Epidermal melanocyte (primary cell): ENCODE data around the gene PPP2R3B.
"Not testable (repeated sequence)": the region's sequence is repeated elsewhere in the genome, so short reads cannot be mapped to it uniquely, and the experiment has no call there.

ENCODE experiments used
- DNase-seq: peaks from one replicate; pipeline ENCODE4 v3.0.0; 2011; ENCODE audit warnings: low spot score; ENCODE audit not compliant: insufficient read length

PPP2R3B gene

GRCh38 chrX:353566-354535 is 32.9 kb downstream of the PPP2R3B start:
- no peak for DNase-seq

DNA sequence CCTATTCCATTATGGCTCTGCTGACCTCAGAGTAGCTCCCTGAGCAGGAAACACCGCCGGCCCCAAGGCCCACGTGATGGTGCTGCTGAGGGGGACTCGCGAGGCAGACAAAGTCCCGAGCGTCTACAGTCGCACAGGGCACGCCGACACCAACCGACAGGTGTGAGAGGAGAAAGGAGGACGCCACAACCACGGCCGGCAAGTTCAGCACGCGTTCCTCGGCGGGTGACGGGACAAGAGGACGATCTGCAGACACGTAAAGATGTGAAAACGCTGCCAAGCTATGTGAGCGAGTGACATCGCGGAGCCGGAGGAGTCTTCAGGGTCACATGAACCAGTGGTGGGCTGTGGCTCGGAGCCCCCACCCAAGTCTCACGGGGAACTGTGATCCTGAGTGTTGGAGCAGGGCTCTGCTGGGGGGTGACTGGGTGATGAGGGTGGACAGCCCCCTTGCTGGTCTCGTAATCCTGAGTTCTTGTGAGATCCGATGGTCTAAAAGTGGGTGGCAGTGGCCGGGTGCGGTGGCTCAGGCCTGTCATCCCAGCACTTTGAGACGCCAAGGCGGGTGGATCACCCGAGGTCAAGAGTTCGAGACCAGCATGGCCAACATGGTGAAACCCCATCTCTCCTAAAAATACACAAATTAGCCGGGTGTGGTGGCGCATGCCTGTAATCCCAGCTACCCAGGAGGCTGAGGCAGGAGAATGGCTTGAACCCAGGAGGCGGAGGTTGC is 34.0 kb downstream of the PPP2R3B start:
- no peak for DNase-seq

- DNase-seq: no peak
Measured at GRCh38 chrX:352181-352580, 34.5 kb downstream of the PPP2R3B start.

- no peak for DNase-seq
Measured at GRCh38 chrX:351736-352135, 35.0 kb downstream of the PPP2R3B start.

GRCh38 chrX:351324-351641 is 35.4 kb downstream of the PPP2R3B start:
- not testable (repeated sequence) for DNase-seq

DNA sequence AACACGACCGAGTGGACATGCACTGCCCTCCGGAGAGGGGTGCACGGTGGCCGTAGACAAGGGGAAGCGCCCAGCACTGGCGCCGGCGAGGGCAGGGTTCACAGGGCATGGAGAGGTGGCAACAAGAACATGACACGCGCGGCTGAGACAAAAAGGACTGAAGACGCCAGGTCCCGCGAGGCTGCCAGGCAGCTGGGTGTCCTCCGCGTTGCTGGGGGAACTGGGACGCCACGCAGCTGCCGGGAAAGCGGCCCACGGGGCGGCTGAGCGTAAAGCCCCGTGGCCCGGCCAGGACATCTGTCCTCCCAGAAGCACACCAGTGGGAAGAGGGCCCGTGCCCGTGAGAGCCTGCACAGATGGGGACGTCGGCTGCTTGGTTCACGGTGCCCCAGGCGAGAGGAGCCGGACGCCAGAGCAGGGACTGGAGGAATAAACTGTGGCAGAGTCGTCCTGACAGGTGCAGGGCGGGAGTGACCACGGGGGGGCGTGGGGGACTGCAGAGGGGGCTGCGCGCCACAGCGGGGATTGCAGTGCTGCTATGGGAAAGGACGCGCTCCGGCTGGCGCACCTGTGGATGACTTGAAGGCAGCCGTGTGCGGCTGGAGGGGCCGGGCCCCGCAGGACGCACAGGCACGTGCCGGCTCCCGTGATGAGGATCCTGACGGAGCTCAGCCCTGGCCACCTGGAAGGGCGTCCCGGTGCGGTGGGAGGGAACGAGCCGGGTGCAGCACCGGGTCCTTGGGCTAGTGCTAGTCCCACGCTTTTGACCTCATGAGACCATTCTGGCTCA is 36.0 kb downstream of the PPP2R3B start:
- no peak for DNase-seq

DNA sequence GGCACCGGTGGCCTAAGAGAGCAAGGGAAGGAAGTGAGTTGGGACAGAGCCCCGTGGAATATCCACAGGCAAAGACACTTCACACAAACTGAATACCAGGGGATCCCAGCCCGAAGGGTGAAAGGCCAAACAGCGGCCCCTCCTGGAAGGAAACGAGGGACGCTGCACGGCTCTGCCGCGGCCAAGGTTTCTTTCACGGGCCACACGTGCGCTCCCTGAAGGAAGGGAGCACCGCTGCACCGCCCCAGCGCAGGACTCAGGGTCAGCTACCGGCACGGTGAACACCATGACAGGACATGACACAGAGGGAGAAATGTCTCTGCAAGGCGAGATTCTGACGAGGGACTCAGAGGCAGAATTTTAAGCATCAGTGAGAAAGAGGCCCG is 36.6 kb downstream of the PPP2R3B start:
- DNase-seq: no peak

DNA sequence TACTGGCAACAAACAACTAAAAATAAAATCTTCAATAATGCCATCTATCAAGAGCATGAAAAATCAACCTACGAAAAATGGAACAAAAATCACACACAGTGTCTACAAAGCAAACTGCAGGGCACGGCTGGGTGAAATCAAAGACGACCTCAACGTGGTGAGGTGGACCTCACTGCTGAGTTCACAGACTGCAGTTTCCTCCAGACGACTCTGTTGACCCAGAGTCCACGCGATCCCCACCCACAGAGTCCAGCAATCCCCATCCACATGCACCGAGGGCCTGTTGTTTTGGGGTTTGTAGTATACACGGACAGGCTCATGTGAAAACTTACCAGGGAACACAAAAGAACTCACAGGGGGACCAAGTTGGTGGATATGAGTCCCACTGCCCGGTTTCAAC is 37.0 kb downstream of the PPP2R3B start:
- no peak for DNase-seq

GRCh38 chrX:349196-349595 is 37.5 kb downstream of the PPP2R3B start:
- DNase-seq: no peak

DNA sequence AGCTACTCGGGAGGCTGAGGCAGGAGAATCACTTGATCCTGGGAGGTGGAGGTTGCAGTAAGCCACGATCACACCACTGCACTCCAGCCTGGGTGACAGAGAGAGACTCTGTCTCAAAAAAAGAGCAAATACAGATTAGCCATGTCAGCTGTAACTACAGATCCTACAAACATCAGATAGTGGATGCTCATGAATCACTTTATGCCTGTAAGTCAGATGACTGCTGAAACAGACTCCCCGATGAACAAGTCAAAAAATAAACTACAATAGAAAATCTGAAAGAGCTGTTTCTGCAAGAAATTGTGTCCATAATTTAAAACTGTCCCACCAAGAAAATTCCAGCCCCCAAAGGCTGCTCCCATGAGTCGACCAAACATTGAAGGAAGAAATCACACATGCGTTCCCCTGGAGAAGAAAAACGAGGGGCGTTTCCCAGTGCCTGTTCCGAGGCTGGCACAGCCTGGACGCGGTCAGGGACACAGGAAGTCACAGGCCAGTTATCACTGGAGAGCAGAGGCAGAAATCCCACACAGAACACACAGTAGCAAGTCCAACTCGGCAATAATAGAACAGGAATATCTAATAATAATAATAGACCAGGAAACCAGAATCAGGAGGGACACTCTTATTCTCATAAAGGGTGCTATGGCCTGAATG is 38.1 kb downstream of the PPP2R3B start:
- no peak for DNase-seq

DNA sequence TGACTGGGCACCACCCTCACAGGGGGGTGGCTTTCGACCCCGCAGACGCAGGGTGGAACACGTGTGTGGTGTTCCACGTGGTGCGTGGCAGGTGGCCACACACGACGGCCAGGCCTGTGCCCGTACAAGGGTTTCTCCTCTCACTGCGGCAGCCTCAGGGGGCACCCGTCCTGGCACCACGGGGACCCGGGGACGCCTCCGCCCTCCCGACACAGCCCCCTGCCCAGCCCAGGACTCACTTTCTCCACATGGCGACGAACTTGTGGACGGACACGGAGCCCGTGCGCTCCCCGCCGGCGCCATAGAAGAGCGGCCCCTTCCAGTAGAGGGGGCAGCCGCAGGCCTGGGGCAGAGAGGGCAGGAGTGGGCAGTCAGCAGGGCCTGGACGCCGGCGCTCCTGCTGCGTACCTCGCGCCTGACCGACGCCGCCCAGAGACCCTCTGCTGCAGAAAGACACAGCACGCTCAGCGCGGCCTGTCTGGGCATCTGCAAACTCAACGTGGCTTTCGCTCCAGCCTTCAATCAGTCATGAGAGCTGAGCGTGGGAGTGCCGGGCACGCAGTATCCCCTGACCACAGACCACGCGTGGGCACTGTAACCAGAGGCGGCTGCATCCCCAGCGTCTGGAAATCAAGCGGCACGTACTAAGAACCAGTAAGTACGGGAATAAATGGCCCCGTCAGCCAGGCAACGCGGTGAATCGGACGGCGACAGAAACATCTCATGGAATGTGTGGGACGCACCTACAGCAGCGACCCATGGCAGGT is 39.2 kb downstream of the PPP2R3B start:
- DNase-seq: no peak

GRCh38 chrX:346034-346813 is 40.5 kb downstream of the PPP2R3B start:
- no peak for DNase-seq

DNA sequence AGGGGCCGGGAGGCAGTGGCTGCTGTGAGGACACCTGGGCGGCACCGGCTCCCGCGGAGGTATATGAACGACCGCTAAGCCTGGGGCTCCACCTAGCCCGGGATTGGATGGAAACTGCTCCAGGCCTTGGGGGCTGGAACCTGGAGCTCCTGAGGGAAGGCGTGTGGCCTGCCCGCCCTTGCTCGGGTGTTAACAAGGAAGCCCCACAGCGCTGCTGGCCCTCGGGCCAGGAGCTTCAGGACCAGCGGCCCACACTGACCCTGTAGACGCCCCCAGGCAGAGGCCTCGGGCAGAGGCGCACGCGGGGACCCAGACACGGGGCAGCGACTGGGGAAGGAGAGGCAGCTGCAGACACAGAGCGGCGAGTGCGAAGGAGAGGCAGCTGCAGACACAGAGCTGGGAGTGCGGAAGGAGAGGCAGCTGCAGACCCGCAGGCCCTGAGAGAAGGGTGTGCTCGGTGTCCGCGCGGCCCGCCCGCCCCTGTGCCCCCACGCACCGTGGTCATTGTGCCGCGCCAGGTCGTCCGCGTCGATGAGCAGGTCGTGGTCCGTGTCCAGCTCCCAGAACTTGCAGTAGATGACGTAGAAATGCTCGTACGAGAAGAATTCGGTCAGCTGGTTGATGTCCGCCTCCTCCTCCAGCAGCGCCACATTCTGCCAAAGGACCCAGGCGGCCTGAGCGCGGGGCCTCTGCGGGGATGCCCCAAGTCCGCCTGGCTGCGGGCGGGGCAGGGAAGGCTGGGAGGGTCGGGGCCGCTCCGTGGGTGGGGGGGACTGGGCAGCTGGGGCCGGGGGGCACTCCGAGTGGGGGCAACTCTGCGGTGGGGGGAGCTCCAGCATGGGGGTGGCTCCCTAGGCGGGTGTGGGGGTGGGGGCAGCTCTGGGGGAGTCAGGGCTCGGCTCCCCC is 41.4 kb downstream of the PPP2R3B start:
- no peak for DNase-seq

- DNase-seq: no peak
Measured at GRCh38 chrX:344371-344901, 42.3 kb downstream of the PPP2R3B start.

GRCh38 chrX:341541-342101 is 45.1 kb downstream of the PPP2R3B start:
- no peak for DNase-seq

GRCh38 chrX:340641-341423 is 45.9 kb downstream of the PPP2R3B start:
- DNase-seq: no peak

DNA sequence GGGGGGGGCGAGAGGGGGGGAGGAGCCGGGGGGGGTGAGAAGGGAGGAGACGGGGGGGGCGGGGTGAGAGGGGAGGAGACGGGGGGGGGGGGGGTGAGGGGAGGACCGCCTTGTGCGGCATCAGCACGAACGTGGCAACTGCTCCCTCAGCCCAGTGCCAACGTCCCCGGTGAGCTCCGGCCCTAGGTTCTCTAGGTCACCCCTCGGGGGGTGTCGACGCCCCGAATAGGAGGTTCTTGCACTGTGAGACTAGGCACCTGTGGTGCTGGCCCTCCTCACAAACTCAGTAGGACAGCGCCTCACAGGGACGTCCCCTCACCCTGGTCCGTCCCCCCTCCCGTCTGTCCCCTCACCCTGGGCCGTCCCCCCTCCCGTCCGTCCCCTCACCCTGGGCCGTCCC is 46.6 kb downstream of the PPP2R3B start:
- DNase-seq: no peak
